Esophagus muscularis mucosa (tissue), 4 donors: ENCODE data around the gene GFRAL.

Experiments used
- CTCF ChIP-seq, 3 experiments: fragments of 200-600 bp in 2 of 3; fragments of 450-650 bp in 1 of 3; sonication (generic) in 2 of 3; IDR thresholded peaks; one replicate each; pipeline ENCODE4 v1.5.1; 2017 to 2019; ENCODE audit warnings: antibody characterized with exemption in 3 of 3, mild to moderate bottlenecking in 2 of 3, moderate library complexity in 1 of 3
- EP300 ChIP-seq: sonication (generic); formaldehyde crosslinking; IDR thresholded peaks from one replicate; pipeline ENCODE4 v1.6.1; 2017; ENCODE audit warnings: antibody characterized with exemption
- POLR2A ChIP-seq: fragments of 450-650 bp; IDR thresholded peaks from one replicate; pipeline ENCODE4 v1.6.1; 2017; ENCODE audit warnings: antibody characterized with exemption, moderate library complexity, mild to moderate bottlenecking, low read depth
- POLR2AphosphoS5 ChIP-seq, 2 donors: sonication (generic); formaldehyde crosslinking; IDR thresholded peaks; one replicate each; pipeline ENCODE4 v1.6.1; 2017; ENCODE audit warnings: antibody characterized with exemption in 2 of 2

DNA sequence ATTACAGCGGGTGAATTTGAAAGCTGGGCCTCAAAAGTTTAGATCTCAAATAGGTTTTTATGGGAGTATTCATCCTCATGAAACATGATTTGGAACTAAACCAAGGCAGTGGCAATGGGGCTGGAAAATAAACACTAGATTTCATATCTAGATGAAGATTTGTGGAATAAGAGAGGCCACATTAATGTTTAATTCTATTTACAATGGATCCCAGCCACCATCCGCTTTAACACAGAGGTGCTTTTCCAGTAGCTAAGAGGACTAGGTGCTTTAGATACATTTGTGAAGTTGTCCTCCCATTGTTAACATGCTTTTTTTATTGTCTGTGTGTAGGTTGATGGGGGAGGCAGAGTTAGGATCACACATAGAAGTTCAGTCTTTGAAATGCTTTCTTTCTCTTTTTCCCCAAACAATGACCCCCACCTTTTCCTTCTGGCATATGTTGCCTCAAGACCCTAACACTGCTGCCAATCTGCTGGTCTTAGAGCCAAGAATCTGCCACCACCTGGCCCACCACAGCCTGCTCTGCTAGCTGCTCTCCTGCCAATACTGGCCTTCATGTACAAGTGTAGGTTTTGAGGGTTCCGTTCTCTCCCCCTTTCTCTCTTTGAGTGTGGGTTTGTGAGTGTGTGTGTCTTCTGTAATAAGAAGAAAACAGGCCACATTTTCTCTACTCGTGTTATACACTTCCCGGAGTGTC, 27.8 kb upstream of the GFRAL start:
- TF ChIP-seq CTCF (IDR thresholded peaks at IDR 0.05) (no peak), EP300 (no peak), POLR2A (no peak), POLR2AphosphoS5 (IDR thresholded peaks at IDR 0.05) (no peak)
